HepG2 (cell line): ENCODE results near the gene ALDH4A1. TPM values are rescaled to one million over a fixed set of nuclear protein-coding genes. Genes with fewer than 3 reads are reported as not detected.

ENCODE experiments used
- MEIS2 ChIP-seq: sonication (generic); formaldehyde crosslinking; IDR thresholded peaks from 2 replicates; pipeline ENCODE4 v1.9.0; 2021; ENCODE audit warnings: mild to moderate bottlenecking, missing genetic modification reagents
- REL ChIP-seq: sonication (generic); formaldehyde crosslinking; conservative IDR thresholded peaks from 2 replicates; pipeline ENCODE4 v1.8.0; 2022; ENCODE audit warnings: mild to moderate bottlenecking, missing genetic modification reagents, moderate library complexity
- RXRB ChIP-seq: IDR thresholded peaks from 2 replicates; pipeline ENCODE4 v1.6.1; 2016; ENCODE audit warnings: borderline replicate concordance, missing genetic modification reagents, missing compliant biosample characterization
- SOX13 ChIP-seq, 3 experiments: fragments of 450-650 bp in 1 of 3; sonication (generic) in 1 of 3; formaldehyde crosslinking in 1 of 3; IDR thresholded peaks in 2 of 3; conservative IDR thresholded peaks in 1 of 3; 2 replicates each; pipeline versions ENCODE4 v1.5.0 to v1.6.1; 2016 to 2020; ENCODE audit warnings: antibody characterized with exemption in 1 of 3, mild to moderate bottlenecking in 1 of 3, missing compliant biosample characterization in 1 of 3, missing genetic modification reagents in 1 of 3, moderate library complexity in 1 of 3
- ZFX ChIP-seq: sonication (generic); formaldehyde crosslinking; IDR thresholded peaks from 2 replicates; pipeline ENCODE4 v1.4.0; 2020; ENCODE audit warnings: mild to moderate bottlenecking, low read depth, missing genetic modification reagents, moderate library complexity
- ZSCAN21 ChIP-seq: sonication (generic); formaldehyde crosslinking; IDR thresholded peaks from 2 replicates; pipeline ENCODE4 v1.8.0; 2022; ENCODE audit warnings: mild to moderate bottlenecking, missing genetic modification reagents, moderate library complexity, borderline replicate concordance
- polyA plus RNA-seq, 8 experiments: library from polyadenylated mRNA; depleted of rRNA in 3 of 8; stranded (reverse) in 7 of 8; unstranded in 1 of 8; fragments of >200 nt; fragmentation: Illumina TruSeq in 4 of 8; extraction: Trizol in 4 of 8; gene quantifications; 2 replicates each; pipeline versions ENCODE4 v1.2.1 to v1.2.3, GENCODE V29; 2011 to 2016; ENCODE audit warnings: low read depth in 4 of 8, missing spikeins in 1 of 8, mixed read lengths in 1 of 8; ENCODE audit not compliant: insufficient read depth in 1 of 8
- total RNA-seq, 5 experiments: library from RNA; depleted of rRNA; stranded (reverse); fragments of >200 nt; fragmentation: Illumina TruSeq; extraction: Trizol; gene quantifications; 2 replicates each; pipeline ENCODE4 v1.2.3, GENCODE V29; 2016; ENCODE audit warnings: low read depth in 1 of 5
- TF ChIP-seq, protein P1 (sequence below): sonication (generic); formaldehyde crosslinking; IDR thresholded peaks from 2 replicates; pipeline ENCODE4 v1.4.0; 2020; ENCODE audit warnings: missing genetic modification reagents, mild to moderate bottlenecking, borderline replicate concordance
- TF ChIP-seq, protein P2 (sequence below): sonication (generic); formaldehyde crosslinking; IDR thresholded peaks from 2 replicates; pipeline ENCODE4 v1.5.1; 2020; ENCODE audit warnings: missing genetic modification reagents, mild to moderate bottlenecking, borderline replicate concordance
- TF ChIP-seq, protein P3 (sequence below): sonication (generic); formaldehyde crosslinking; IDR thresholded peaks from 2 replicates; pipeline ENCODE4 v1.8.0; 2022; ENCODE audit warnings: mild to moderate bottlenecking, missing genetic modification reagents, borderline replicate concordance
- TF ChIP-seq, protein P4 (sequence below): sonication (generic); formaldehyde crosslinking; IDR thresholded peaks from 2 replicates; pipeline ENCODE4 v1.4.0; 2020; ENCODE audit warnings: mild to moderate bottlenecking, missing genetic modification reagents, borderline replicate concordance
- TF ChIP-seq, protein P5 (sequence below): sonication (generic); formaldehyde crosslinking; IDR thresholded peaks from 2 replicates; pipeline ENCODE4 v1.8.0; 2022; ENCODE audit warnings: mild to moderate bottlenecking, missing genetic modification reagents
- TF ChIP-seq, protein P6 (sequence below): fragments of 450-650 bp; IDR thresholded peaks from 2 replicates; pipeline ENCODE4 v1.6.1; 2016

Gene ALDH4A1
- total and polyA plus RNA-seq, 2 of the 13 experiments (the other 11 are each of a cell fraction or from before 2014, with no cell fraction given), result 76.4 to 240 TPM

DNA sequence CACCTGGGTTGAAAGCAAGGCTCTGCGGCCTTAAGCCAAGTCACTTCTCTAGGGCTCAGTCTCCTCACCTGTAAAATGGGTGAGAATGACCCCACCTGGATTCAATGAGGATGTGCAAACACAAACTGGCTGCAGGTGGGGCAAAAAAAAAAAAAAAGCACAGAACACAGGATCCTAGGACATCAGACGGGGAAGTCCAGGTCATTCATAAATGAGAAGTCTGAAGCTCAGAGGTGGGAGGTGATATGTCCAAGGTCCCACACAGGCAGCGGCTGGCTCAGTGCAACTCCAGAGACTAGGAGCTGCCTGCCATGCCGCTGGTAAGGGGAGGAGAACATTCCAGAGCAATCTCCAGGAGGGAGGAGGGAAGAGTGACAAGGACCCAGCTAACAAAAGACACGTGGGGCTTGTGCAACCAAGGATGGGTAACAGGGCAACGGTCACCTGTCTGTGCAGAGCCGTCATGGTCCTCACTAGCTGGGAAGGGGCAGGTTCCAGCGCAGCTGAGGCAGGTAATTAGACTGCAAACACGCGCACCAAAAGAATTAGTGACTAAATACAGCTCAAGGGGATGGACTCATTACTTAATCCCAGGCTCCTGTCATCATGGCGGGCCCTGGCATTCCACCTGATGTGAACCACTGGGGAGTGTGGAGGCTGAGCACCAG is 34.6 kb upstream of the ALDH4A1 start (continued):
- TF ChIP-seq MEIS2, result peak; percentile 63; the same call in 1 of the 2 replicates
- TF ChIP-seq, protein P1, sequence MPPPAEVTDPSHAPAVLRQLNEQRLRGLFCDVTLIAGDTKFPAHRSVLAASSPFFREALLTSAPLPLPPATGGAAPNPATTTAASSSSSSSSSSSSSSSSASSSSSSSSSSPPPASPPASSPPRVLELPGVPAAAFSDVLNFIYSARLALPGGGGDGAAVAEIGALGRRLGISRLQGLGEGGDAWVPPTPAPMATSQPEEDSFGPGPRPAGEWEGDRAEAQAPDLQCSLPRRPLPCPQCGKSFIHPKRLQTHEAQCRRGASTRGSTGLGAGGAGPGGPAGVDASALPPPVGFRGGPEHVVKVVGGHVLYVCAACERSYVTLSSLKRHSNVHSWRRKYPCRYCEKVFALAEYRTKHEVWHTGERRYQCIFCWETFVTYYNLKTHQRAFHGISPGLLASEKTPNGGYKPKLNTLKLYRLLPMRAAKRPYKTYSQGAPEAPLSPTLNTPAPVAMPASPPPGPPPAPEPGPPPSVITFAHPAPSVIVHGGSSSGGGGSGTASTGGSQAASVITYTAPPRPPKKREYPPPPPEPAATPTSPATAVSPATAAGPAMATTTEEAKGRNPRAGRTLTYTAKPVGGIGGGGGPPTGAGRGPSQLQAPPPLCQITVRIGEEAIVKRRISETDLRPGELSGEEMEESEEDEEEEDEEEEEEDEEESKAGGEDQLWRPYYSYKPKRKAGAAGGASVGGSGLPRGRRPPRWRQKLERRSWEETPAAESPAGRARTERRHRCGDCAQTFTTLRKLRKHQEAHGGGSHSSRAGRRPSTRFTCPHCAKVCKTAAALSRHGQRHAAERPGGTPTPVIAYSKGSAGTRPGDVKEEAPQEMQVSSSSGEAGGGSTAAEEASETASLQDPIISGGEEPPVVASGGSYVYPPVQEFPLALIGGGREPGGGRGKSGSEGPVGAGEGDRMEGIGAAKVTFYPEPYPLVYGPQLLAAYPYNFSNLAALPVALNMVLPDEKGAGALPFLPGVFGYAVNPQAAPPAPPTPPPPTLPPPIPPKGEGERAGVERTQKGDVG, result no peak
- TF ChIP-seq, protein P2, sequence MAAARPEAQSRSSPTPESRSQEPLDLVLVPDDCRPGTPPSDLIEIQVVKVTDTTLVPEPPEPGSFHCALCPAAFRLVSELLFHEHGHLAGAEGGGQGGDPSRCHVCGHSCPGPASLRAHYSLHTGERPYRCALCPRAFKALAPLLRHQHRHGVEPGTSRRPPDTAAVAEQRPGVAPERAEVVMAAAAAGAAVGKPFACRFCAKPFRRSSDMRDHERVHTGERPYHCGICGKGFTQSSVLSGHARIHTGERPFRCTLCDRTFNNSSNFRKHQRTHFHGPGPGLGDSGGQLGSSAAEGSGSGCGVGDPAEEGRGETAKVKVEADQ, result no peak
- no peak for TF ChIP-seq SOX13 (IDR thresholded peaks at IDR 0.05)
- peak in 1 of 2 experiments; percentile 80; a peak in 2 of 4 replicates for TF ChIP-seq SOX13 (CRISPR knock-in tag; conservative IDR thresholded peaks at IDR 0.05 in 1 of 2, IDR thresholded peaks at IDR 0.05 in 1 of 2)
- TF ChIP-seq, protein P3, sequence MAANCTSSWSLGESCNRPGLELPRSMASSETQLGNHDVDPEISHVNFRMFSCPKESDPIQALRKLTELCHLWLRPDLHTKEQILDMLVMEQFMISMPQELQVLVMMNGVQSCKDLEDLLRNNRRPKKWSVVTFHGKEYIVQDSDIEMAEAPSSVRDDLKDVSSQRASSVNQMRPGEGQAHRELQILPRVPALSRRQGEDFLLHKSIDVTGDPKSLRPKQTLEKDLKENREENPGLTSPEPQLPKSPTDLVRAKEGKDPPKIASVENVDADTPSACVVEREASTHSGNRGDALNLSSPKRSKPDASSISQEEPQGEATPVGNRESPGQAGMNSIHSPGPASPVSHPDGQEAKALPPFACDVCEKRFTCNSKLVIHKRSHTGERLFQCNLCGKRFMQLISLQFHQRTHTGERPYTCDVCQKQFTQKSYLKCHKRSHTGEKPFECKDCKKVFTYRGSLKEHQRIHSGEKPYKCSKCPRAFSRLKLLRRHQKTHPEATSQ (CRISPR knock-in tag), result 0 out of 2 replicates have a peak, but pooled peaks have one; percentile 40
- TF ChIP-seq, protein P4, sequence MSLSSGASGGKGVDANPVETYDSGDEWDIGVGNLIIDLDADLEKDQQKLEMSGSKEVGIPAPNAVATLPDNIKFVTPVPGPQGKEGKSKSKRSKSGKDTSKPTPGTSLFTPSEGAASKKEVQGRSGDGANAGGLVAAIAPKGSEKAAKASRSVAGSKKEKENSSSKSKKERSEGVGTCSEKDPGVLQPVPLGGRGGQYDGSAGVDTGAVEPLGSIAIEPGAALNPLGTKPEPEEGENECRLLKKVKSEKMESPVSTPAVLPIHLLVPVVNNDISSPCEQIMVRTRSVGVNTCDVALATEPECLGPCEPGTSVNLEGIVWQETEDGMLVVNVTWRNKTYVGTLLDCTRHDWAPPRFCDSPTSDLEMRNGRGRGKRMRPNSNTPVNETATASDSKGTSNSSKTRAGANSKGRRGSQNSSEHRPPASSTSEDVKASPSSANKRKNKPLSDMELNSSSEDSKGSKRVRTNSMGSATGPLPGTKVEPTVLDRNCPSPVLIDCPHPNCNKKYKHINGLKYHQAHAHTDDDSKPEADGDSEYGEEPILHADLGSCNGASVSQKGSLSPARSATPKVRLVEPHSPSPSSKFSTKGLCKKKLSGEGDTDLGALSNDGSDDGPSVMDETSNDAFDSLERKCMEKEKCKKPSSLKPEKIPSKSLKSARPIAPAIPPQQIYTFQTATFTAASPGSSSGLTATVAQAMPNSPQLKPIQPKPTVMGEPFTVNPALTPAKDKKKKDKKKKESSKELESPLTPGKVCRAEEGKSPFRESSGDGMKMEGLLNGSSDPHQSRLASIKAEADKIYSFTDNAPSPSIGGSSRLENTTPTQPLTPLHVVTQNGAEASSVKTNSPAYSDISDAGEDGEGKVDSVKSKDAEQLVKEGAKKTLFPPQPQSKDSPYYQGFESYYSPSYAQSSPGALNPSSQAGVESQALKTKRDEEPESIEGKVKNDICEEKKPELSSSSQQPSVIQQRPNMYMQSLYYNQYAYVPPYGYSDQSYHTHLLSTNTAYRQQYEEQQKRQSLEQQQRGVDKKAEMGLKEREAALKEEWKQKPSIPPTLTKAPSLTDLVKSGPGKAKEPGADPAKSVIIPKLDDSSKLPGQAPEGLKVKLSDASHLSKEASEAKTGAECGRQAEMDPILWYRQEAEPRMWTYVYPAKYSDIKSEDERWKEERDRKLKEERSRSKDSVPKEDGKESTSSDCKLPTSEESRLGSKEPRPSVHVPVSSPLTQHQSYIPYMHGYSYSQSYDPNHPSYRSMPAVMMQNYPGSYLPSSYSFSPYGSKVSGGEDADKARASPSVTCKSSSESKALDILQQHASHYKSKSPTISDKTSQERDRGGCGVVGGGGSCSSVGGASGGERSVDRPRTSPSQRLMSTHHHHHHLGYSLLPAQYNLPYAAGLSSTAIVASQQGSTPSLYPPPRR (CRISPR knock-in tag), result no peak
- TF ChIP-seq RXRB (CRISPR knock-in tag), result 0 out of 2 replicates have a peak, but pooled peaks have one; percentile 11
- TF ChIP-seq ZSCAN21 (CRISPR knock-in tag), result peak; percentile 74; the same call in 1 of the 2 replicates
- TF ChIP-seq ZFX (CRISPR knock-in tag), result 0 out of 2 replicates have a peak, but pooled peaks have one; percentile 24
- TF ChIP-seq REL (CRISPR knock-in tag), result no peak
- TF ChIP-seq, protein P5, sequence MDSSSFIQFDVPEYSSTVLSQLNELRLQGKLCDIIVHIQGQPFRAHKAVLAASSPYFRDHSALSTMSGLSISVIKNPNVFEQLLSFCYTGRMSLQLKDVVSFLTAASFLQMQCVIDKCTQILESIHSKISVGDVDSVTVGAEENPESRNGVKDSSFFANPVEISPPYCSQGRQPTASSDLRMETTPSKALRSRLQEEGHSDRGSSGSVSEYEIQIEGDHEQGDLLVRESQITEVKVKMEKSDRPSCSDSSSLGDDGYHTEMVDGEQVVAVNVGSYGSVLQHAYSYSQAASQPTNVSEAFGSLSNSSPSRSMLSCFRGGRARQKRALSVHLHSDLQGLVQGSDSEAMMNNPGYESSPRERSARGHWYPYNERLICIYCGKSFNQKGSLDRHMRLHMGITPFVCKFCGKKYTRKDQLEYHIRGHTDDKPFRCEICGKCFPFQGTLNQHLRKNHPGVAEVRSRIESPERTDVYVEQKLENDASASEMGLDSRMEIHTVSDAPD, result no peak; the same call in 1 of the 2 replicates
- TF ChIP-seq, protein P6, sequence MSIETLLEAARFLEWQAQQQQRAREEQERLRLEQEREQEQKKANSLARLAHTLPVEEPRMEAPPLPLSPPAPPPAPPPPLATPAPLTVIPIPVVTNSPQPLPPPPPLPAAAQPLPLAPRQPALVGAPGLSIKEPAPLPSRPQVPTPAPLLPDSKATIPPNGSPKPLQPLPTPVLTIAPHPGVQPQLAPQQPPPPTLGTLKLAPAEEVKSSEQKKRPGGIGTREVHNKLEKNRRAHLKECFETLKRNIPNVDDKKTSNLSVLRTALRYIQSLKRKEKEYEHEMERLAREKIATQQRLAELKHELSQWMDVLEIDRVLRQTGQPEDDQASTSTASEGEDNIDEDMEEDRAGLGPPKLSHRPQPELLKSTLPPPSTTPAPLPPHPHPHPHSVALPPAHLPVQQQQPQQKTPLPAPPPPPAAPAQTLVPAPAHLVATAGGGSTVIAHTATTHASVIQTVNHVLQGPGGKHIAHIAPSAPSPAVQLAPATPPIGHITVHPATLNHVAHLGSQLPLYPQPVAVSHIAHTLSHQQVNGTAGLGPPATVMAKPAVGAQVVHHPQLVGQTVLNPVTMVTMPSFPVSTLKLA, result peak; percentile 76
